Coronary artery (tissue), 2 donors: ENCODE results near the gene KDM5C.

Experiments
- DNase-seq: peaks from one replicate; pipeline ENCODE4 v3.0.0-alpha.2; 2017; ENCODE audit warnings: low spot score
- H3K27ac ChIP-seq, 2 donors: fragments of 200-600 bp; sonication (generic); one replicate each; pipeline ENCODE4 v1.5.1; 2016 to 2019
- H3K4me3 ChIP-seq: fragments of 200-600 bp; sonication (generic); 2 replicates; pipeline ENCODE4 v1.5.1; 2016; ENCODE audit warnings: mild to moderate bottlenecking, moderate library complexity
- TF ChIP-seq, protein P1 (sequence below): fragments of 200-600 bp; sonication (generic); IDR thresholded peaks from one replicate; pipeline ENCODE4 v1.5.1; 2019; ENCODE audit warnings: antibody characterized with exemption

Gene KDM5C

GRCh38 chrX:53239474-53239873 is 14.5 kb upstream of the KDM5C start:
- Histone ChIP-seq H3K4me3 (no peak overlapping the region), H3K27ac (no peak overlapping the region)
- no peak for DNase-seq
- TF ChIP-seq, protein P1, sequence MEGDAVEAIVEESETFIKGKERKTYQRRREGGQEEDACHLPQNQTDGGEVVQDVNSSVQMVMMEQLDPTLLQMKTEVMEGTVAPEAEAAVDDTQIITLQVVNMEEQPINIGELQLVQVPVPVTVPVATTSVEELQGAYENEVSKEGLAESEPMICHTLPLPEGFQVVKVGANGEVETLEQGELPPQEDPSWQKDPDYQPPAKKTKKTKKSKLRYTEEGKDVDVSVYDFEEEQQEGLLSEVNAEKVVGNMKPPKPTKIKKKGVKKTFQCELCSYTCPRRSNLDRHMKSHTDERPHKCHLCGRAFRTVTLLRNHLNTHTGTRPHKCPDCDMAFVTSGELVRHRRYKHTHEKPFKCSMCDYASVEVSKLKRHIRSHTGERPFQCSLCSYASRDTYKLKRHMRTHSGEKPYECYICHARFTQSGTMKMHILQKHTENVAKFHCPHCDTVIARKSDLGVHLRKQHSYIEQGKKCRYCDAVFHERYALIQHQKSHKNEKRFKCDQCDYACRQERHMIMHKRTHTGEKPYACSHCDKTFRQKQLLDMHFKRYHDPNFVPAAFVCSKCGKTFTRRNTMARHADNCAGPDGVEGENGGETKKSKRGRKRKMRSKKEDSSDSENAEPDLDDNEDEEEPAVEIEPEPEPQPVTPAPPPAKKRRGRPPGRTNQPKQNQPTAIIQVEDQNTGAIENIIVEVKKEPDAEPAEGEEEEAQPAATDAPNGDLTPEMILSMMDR, result no peak

- TF ChIP-seq, protein P1, result no peak
- no peak for DNase-seq
- H3K27ac ChIP-seq, result no peak overlapping the region
- no peak overlapping the region for H3K4me3 ChIP-seq
Observed at GRCh38 chrX:53237056-53237455, 12.0 kb upstream of the KDM5C start.

- no peak overlapping the region for H3K27ac ChIP-seq
- no peak overlapping the region for H3K4me3 ChIP-seq
- TF ChIP-seq, protein P1, result no peak
- DNase-seq, result no peak
Observed at GRCh38 chrX:53236025-53236679, 11.1 kb upstream of the KDM5C start.

GRCh38 chrX:53235566-53235965 is 10.6 kb upstream of the KDM5C start:
- H3K27ac ChIP-seq, result no peak overlapping the region
- DNase-seq, result no peak
- TF ChIP-seq, protein P1, result no peak
- no peak overlapping the region for H3K4me3 ChIP-seq

- Histone ChIP-seq H3K4me3 (no peak overlapping the region), H3K27ac (no peak overlapping the region)
- TF ChIP-seq, protein P1, result no peak
- DNase-seq, result no peak
Observed at GRCh38 chrX:53234484-53234883, 9.5 kb upstream of the KDM5C start.

DNA sequence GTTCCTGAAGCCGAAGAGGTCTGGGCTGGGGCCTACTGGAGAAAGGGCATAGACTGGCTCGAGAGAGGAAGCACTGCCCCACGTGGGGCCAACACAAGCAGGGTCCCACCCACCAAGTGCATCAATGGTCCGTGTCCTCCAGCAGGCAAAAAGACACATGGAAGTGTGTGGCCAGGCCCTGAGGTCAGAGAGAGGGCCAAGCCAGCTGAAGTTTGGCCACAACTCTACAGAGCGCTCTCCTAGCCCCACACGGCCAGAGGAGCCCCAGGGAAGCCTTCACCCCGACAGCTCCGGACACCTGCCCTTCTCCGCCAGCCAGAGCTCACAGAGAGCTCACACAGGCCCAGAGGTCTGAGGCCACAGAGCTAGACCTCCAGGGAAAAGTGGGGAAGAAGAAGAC is 8.5 kb upstream of the KDM5C start:
- TF ChIP-seq, protein P1, result no peak
- DNase-seq, result no peak
- no peak overlapping the region for H3K4me3 ChIP-seq
- no peak overlapping the region for H3K27ac ChIP-seq

GRCh38 chrX:53230116-53230515 is 5.1 kb upstream of the KDM5C start:
- TF ChIP-seq, protein P1, result no peak
- DNase-seq, result no peak

More at GRCh38 chrX:53230116-53230515, 5.1 kb upstream of the KDM5C start:
- H3K27ac ChIP-seq, result no peak overlapping the region
- H3K4me3 ChIP-seq, result no peak overlapping the region
